ENCODE results near the gene TTC27. TPM values are rescaled to one million over a fixed set of nuclear protein-coding genes. Genes with fewer than 3 reads are reported as not detected.
A peak's percentile ranks its signal among the peaks of the same experiment; 100 is the strongest.
"Not testable (repeated sequence)": the region's sequence is repeated elsewhere in the genome, so short reads cannot be mapped to it uniquely, and the experiment has no call there.

The TTC27 gene
- polyA plus RNA-seq, 3 donors: 26.7 to 28.7 (median 27.2) TPM

DNA sequence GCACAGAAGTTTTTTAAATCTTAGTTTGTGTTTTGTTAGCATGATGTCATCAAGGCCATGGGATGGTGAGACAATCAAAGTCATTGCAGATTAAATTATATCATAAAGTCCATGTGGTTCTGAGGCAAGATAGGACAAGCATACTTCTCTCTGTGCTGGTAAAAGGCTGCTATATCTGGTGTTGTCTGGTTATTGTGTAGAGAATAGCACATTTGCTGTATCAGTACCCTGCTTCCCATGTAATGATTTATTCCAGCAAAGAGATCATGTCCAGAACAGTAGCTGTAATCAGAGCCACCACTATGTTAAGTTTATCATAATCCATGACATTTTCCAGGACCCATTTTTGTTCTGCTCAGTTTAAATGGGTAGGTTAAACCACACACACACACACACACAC is 123.0 kb downstream of the TTC27 start:
- no peak for DNase-seq (ENCODE audit: low read depth in 3 of 3, low spot score in 2 of 3)

DNA sequence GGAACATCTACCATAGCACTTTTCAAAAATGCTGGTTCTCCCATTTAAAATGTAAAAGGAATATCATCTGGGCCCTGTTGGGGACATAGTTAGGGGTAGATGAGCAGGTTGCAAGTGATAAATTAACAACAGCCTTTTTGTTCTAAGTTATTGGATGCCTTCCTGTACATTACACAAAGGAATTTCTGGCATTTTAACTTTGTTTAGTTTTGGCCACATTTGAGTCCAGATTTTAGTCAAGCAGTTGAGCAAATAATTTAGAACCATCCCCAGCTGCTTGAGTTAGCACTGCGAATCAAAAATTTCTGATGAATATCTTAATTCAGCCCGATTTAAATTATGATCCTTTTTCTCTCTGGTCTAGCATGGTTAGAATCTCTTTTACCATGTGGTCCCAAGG is 124.4 kb downstream of the TTC27 start:
- no peak for DNase-seq (ENCODE audit: low read depth in 3 of 3, low spot score in 2 of 3)

DNA sequence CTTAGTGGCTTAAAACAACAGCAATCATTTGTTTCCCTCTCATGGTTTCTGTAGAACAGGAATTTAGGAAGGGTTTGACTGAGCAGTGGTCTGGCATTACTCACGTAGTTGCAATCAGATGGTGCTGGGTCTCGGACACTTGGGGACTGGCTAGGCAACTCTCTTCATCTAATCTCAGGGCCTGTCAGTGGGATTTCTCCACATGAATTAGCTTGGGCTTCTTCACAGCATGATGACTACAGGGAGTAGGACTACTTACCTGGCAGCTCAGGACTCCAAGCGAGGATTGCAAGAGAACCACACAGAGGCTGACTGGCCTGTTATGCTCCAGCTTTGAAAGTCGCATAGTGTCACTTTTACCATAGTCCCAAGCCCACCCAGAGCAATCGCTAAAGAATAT is 125.1 kb downstream of the TTC27 start:
- DNase-seq (ENCODE audit: low read depth in 3 of 3, low spot score in 2 of 3): no peak

DNA sequence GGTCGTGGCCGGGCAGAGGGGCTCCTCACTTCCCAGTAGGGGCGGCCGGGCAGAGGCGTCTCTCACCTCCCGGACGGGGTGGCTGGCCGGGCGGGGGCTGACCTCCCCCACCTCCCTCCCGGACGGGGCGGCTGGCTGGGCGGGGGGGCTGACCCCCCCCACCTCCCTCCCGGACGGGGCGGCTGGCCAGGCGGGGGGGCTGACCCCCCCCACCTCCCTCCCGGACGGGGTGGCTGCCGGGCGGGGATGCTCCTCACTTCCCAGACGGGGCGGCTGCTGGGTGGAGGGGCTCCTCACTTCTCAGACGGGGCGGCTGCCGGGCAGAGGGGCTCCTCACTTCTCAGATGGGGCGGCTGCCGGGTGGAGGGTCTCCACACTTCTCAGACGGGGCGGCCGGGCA is 126.8 kb downstream of the TTC27 start:
- DNase-seq (ENCODE audit: low read depth in 3 of 3, low spot score in 2 of 3): not testable (repeated sequence)

DNA sequence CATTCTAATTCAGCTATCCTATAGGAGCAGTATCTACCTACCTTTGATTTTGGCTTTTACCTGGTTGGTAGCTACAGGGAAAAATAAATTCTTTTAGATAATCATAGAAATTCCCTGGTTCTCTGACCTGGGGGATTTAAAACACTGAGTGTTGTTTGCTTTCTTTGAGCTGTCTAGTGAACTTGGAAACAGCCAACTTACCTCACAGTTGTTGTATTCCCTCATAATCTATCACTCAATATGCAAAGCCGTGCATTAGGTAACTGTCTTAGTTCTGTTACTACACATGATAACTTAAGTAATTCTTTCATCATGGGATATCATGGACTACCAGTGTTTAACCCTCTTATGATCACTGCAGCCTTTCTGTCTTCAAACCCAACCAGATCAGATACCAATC is 127.8 kb downstream of the TTC27 start:
- no peak for DNase-seq (ENCODE audit: low read depth in 3 of 3, low spot score in 2 of 3)

DNA sequence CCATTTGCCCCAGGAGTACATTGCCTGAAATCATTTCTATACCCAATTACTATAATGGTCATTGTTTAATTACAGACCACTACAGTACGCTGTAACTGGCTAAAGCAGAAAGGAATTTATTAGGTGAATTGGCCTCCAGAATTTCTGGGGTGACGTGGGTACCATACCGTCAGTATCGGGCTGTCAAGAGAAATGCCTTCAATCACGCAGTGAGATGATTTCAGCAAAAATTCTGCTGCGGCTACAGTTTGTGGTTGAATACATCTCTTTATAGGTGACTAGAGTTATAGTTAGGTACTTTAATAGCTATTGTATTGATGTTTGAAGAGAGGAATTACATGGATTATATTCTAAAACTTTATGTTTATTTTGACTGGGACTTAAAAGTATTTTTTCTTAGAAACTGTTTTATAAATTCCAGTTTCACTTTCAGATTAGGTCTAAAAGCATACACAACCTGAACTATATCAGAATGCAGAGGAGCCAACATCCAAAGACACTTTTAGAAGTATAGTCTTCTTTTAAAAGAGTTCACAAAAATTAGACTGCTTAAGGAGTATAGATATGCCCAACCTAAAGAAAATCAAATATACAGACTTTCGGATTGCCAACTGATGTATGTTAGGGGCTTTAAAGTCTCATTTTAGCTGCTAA is 128.4 kb downstream of the TTC27 start:
- no peak for DNase-seq (ENCODE audit: low read depth in 3 of 3, low spot score in 2 of 3)

DNA sequence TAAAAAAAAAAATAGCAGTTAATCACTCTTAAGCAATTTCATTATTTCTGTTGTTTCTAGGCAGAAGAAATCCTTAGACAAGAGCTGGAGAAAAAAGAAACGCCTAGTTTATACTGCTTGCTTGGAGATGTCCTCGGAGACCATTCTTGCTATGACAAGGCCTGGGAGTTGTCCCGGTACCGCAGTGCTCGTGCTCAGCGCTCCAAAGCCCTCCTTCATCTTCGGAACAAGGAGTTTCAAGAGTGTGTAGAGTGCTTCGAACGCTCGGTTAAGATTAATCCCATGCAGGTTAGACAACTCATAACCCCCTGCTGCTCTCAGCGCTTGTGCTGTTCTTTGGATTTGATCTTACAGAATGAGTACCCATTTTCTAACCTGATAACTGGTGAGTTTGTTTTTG is 130.4 kb downstream of the TTC27 start:
- DNase-seq (ENCODE audit: low read depth in 3 of 3, low spot score in 2 of 3): no peak

DNA sequence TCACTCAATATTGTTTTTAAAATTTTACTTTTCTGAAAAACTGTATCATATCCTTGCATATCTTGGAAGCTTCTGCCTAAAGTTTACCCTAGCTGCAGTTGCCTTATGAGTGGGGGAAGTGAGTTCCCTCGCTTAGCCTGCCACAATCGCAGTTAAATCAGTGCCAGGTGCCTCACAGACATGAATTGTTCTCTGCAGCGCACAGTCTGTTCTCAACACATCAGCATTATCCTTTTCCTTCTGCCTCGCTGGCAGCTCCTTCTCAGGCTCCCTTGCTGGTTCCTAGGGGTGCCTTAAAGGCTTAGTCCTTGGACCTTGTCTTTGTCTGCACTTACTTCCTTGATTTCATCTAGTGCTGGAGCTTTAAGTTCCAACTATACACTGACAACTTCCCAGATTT is 132.8 kb downstream of the TTC27 start:
- no peak for DNase-seq (ENCODE audit: low read depth in 3 of 3, low spot score in 2 of 3)

DNA sequence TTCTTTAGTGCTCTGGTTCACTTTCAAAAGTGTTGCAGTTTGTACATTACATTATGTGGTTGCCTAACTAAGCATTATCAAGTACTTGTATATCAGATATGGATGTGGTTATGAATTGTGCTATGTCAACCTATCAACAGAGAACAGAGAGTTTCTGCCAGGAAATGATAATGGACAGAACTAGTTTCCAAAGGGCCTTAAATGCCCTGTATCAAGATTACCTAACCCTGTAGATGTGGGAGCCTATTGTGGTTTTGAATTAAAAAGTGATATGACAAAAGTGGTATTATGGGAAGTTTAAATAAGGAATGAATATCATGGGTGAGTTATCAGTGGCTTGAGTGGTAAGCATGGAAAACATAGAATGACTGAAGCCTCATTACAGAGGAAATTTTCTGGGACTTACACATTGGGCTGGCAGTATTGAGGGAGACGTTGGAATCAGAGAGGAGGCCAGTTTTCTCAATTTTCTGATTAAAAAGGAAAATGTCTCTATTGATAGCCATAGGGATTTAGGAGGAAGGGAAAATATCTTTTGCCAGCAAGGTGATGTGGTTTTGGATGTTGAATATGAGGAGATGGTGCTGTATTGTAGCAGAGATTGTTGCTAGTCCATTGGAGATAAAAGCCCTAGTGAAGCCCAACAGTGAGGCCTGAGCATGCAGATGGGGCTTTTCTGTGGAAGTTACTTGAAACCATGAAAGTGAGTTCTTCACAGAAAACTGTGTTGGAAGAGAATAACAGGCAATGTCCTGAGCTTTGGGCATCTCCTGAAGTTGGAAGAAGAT is 140.7 kb downstream of the TTC27 start:
- no peak for DNase-seq (ENCODE audit: low read depth in 3 of 3, low spot score in 2 of 3)

DNA sequence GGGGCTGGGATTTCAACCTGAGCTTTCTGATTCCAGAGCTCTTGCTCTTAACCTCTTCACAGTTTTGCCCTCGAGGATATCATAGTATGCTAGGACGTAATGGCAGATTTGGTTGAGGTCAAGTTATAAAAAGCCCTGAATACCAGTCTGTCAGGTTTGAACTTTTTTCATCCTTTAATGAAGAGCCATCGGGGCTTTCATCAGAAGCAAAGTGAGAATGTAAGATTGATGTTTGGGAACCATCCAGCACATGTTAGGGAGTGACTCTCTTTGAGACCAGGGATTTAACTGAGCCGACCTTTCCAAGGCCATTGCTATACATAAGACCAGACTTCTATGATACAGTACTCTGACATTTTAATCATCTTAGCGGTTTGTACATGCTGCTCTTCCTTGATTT is 142.5 kb downstream of the TTC27 start:
- no peak for DNase-seq (ENCODE audit: low read depth in 3 of 3, low spot score in 2 of 3)

DNA sequence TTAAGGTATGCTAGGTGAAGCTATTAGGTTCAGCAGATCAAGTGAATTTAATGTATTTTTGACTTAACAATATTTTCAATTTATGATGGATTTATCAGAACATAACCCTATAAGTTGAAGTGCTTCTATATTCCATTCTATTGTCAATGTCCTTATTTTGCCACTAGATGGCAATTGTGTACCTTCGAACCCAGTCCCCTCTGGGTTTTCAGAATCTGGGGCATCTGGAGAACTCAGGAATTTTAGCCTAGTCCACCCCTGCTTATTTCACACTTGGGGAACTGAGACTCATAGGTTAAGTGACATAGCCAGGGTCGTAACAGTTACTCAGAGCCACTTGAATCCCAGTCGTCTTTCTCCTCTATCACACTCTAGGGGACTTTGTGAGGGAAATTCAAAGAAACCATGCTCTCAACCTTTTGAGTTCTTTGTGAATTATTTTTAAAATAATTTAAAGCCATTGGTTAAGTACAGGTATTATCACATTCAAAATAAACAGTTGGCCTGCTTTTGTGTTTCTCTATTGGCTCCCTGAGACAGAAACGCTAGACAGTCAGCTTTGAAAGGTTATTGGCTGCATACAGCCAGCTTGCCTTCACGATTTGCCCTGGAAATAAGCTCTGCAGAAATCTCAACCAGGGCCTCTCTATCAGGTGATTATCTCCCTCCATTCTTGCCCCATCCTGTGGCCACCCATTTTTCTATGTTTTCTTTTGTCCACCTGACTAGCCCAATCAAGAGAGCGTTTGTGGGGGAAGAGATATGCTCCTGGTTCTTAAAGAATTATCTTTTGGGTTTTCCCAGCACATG is 145.0 kb downstream of the TTC27 start:
- peak; percentile 25 to 39 (median 32) for DNase-seq (ENCODE audit: low read depth in 3 of 3, low spot score in 2 of 3)

DNA sequence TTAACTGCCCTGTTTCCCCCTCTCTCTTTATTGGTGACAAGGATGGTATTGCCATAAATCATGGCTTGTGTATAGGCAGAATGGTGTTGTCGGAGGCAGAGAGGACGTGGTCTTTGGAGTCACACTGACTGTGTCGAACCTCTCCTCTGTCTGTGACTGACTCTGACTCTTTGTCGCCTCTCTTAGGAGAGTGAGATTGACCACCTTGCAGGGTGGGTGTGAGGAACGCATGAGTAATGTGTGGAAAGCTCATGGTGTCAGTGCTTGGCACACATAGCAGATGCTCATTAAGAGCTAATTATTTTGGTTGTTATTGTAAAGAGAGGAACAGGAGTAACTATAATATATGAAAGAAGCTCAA is 145.6 kb downstream of the TTC27 start:
- DNase-seq (ENCODE audit: low read depth in 3 of 3, low spot score in 2 of 3): no peak

DNA sequence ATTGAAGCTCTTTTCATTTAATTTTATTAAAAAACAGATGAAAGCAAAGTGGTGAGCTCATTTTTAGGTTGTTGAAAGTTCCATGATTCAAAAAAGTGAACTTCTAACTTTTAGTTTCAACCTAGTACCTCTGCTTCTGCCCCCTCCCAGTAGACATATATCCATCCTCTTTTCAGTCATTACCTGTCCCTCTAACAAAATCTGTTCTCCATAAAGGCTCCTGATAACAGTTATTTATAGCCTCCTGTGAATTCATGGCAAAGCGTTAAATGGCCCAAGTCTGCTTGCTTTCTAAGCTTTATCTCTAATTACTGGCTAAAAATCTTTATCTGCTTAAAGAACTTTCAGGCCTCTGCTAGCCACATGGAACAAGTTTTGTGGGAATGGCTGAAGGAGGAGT is 148.1 kb downstream of the TTC27 start:
- no peak for DNase-seq (ENCODE audit: low read depth in 3 of 3, low spot score in 2 of 3)

DNA sequence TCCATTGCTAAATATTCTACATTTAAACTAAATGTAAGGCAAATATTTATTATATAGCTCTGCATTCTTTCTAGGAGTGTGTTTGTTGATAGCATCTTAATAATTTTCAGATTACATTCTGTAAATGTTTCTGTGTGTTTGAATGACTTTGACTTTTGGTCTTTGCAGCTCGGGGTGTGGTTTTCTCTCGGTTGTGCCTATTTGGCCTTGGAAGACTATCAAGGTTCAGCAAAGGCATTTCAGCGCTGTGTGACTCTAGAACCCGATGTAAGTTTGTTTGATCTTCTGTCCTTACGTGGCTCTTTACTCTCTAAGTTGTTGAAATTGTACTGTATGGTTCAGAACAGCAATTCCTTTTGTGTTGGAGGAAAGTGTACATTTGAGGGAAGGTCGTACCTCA is 149.9 kb downstream of the TTC27 start:
- no peak for DNase-seq (ENCODE audit: low read depth in 3 of 3, low spot score in 2 of 3)

DNA sequence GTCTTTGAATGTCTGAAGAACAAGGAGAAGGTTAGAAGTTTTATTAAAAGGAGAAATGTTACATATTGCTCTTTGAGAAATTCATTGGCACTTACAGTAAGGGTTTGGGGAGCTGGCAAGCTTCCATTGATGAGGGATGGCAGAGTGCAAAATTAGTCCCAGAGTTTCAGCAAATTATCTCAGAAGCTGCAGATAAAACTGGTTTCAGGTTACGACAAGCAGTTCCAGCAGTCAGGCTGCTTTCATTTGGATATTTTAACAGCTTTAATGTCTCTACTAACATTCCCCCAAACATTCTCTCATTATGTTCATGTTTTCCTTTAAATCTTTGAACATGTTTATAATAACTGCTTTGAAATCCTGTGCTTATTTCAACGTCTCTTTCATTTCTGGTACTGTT is 153.1 kb downstream of the TTC27 start:
- DNase-seq (ENCODE audit: low read depth in 3 of 3, low spot score in 2 of 3): no peak

DNA sequence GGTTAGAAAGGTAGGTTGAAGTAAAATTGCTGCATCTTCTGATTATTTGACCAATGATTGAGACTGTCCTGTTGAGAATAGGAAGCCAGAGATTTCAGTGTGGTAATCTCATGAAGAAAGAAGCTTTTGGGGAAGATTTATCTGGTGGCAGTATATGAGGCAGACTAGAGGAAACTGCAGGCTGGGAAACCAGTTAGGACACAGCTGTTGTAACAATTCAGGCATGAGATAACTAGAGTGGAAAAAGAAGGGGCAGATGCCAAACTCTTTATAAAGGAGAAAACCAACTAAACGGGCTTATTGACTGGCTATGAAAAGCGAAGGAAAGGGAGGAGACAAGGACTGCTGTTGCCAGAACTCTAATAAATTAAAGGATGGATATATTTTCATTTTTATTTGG is 155.6 kb downstream of the TTC27 start:
- DNase-seq (ENCODE audit: low read depth in 3 of 3, low spot score in 2 of 3): no peak

DNA sequence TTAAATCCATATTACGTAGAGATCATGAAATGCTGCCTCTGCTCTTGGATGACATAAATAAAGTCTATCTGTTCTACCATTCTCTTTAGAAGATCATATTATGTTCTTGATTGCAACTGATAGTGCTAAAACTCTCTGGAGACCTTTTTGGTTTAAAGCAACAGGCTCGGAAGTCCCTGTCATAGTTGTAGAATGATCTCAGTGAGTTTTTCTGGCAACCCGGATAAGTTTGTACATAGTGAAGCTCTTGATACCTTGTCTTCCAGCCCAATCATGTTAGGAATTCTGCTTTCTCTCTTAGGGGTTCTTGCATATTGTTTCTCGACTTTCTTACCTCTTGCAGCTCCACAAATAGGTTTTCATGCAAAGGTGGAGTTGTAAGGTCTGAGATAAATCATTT is 156.1 kb downstream of the TTC27 start:
- no peak for DNase-seq (ENCODE audit: low read depth in 3 of 3, low spot score in 2 of 3)

DNA sequence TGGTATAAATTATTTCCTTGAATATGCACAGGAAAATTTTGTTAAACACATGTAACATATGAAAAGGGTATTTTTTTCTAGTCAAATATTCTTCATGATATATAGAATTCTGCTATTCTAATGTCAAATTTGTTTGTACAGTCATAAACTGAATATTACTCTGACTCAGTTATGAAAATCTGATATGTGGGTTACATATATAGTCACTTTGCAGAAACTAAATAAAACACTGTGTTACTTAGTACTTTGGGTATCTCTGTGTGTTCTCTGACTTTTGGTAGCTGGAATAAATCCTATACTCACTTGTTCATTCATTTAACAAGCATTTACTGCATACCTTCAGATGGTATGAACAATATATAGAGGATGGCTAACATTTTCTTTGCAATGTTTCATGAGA is 159.4 kb downstream of the TTC27 start:
- no peak for DNase-seq (ENCODE audit: low read depth in 3 of 3, low spot score in 2 of 3)

DNA sequence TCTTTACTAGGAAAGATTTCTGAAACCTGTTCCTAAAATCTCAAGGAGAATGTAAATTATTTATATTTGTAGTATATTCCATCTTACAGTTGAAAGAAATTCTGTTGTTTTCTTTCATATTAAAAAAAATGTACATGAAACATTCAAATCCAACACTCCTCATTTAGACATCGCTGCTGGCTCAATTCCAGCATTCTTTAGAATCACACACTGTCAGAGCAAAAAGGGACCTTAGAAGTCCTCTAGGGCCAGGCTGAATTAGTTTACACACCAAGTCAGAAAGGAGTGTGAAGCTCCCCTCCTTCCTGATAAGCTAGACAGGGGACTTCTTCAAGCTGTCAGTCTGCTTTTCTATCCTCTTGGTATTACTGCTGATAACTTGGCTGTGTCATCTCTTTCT is 160.3 kb downstream of the TTC27 start:
- no peak for DNase-seq (ENCODE audit: low read depth in 3 of 3, low spot score in 2 of 3)

DNA sequence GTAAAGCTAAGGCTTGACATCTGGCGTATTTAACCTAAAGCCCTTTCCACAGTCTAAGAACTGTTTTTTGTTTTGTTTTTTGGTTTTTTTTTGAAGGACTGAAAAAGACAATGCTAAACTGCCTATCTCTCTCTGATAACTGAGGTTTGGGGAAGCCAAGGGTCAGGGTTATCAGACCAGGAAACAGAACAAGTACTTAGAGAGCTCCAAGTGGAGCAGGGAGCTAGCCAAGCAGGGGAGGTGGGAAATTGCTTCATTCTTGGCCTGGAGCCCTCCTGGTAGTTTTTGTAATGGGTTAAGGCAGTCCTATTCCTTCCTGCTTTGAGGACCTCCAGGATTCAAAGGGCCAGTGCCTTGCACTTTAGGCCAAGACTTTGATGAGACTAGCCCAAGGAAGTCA is 164.6 kb downstream of the TTC27 start:
- DNase-seq (ENCODE audit: low read depth in 3 of 3, low spot score in 2 of 3): no peak

DNA sequence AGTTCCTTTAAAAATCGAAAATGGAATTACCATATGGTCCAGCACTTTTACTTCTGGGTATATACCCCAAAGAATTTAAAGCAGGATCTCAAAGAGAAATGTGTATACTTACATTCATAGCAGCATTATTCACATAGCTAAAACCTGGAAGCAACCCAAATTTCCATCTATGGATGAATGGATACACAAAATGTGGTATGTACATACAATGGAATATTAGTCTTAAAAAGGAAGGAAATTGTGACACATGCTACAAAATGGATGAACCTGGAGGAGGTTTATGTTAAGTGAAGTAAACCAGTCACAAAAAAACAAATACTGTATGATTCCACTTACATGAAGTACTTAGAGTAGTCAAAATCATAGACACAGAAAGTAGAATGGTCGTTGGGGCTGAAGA is 171.0 kb downstream of the TTC27 start:
- no peak for DNase-seq (ENCODE audit: low read depth in 3 of 3, low spot score in 2 of 3)

DNA sequence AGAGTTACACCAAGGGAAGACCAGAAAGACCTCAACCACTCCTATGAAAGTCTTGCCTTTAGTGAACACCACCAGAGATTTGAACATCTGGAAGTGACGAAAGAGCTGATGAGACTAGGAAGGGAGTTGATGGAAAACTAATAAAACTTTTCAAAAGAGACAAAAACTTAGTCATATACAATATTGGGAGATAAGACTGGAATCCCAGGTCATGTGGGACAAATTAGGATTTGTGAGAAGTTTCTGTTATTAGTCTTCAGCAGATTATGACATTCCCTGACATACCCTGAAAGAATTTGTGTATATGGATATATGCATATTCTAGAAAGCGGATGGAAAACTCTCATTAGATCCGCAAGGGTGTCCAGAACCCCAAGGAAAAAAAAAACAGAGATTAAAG is 173.9 kb downstream of the TTC27 start:
- no peak for DNase-seq (ENCODE audit: low read depth in 3 of 3, low spot score in 2 of 3)
